HEK293 (cell line): ENCODE data around the gene GOLGA5.

Source experiments
- CTCF ChIA-PET: fragments of 350-600 bp; formaldehyde crosslinking; extraction: SDS; loops from one replicate; lab custom pipeline; 2021; ENCODE audit warnings: antibody characterized with exemption; lab: Yijun Ruan, JAX
- POLR2A ChIA-PET: fragments of 300-600 bp; formaldehyde crosslinking; extraction: SDS; loops from one replicate; lab custom pipeline; 2020; ENCODE audit warnings: antibody characterized with exemption, inconsistent platforms; lab: Yijun Ruan, JAX
- H3K27ac ChIP-seq: fragments of 200-500 bp; sonication (Bioruptor generic); 2 replicates; pipeline ENCODE4 v1.5.1; 2014; ENCODE audit warnings: low read depth, low read length, control low read depth, inconsistent platforms; ENCODE audit errors: extremely low read depth
- H3K36me3 ChIP-seq, 2 experiments: fragments of 200-500 bp in 1 of 2; sonication (Bioruptor generic) in 1 of 2; 1 replicate in 1 of 2; 2 replicates in 1 of 2; pipeline ENCODE4 v1.5.1; 2014 to 2017; ENCODE audit warnings: inconsistent platforms in 2 of 2, low read length in 2 of 2; ENCODE audit not compliant: control insufficient read depth in 2 of 2, insufficient read depth in 1 of 2
- H3K4me1 ChIP-seq: fragments of 200-500 bp; sonication (Bioruptor generic); 2 replicates; pipeline ENCODE4 v1.5.1; 2014; ENCODE audit warnings: mild to moderate bottlenecking, low read length, inconsistent platforms; ENCODE audit not compliant: control insufficient read depth, insufficient read depth
- H3K4me3 ChIP-seq: 2 replicates; pipeline ENCODE4 v1.5.1; 2011; ENCODE audit warnings: low read depth, mild to moderate bottlenecking, control low read depth, low read length, moderate library complexity
- H3K9me3 ChIP-seq: fragments of 200-500 bp; sonication (Bioruptor generic); 2 replicates; pipeline ENCODE4 v1.5.1; 2014; ENCODE audit warnings: low read depth, low read length, inconsistent platforms; ENCODE audit not compliant: control insufficient read depth, insufficient read depth
- FEZF1 ChIP-seq: fragments of 450-650 bp; formaldehyde crosslinking; IDR thresholded peaks from 2 replicates; pipeline ENCODE4 v1.5.1; 2016; ENCODE audit warnings: missing biosample characterization, missing genetic modification characterization
- GLI4 ChIP-seq: fragments of 450-650 bp; formaldehyde crosslinking; IDR thresholded peaks from 2 replicates; pipeline ENCODE4 v1.5.1; 2016; ENCODE audit warnings: missing biosample characterization, missing genetic modification characterization
- GLIS1 ChIP-seq: fragments of 450-650 bp; formaldehyde crosslinking; IDR thresholded peaks from 2 replicates; pipeline ENCODE4 v1.5.1; 2016; ENCODE audit warnings: missing biosample characterization, missing genetic modification characterization
- OSR2 ChIP-seq: fragments of 450-650 bp; formaldehyde crosslinking; IDR thresholded peaks from 2 replicates; pipeline ENCODE4 v1.5.1; 2016; ENCODE audit warnings: missing biosample characterization, missing genetic modification characterization
- PRDM1 ChIP-seq: fragments of 450-650 bp; formaldehyde crosslinking; IDR thresholded peaks from 2 replicates; pipeline ENCODE4; 2016; ENCODE audit warnings: missing biosample characterization, missing genetic modification characterization
- PRDM10 ChIP-seq: fragments of 450-650 bp; formaldehyde crosslinking; IDR thresholded peaks from 2 replicates; pipeline ENCODE4 v1.5.1; 2016; ENCODE audit warnings: missing biosample characterization, missing genetic modification characterization
- PRDM4 ChIP-seq: fragments of 450-650 bp; formaldehyde crosslinking; IDR thresholded peaks from 2 replicates; pipeline ENCODE4 v1.5.1; 2017; ENCODE audit warnings: missing biosample characterization, missing genetic modification characterization
- PRDM6 ChIP-seq: fragments of 450-650 bp; formaldehyde crosslinking; IDR thresholded peaks from 2 replicates; pipeline ENCODE4 v1.5.1; 2017; ENCODE audit warnings: missing biosample characterization, missing genetic modification characterization
- SP3 ChIP-seq: fragments of 450-650 bp; formaldehyde crosslinking; IDR thresholded peaks from 2 replicates; pipeline ENCODE4 v1.5.1; 2016; ENCODE audit warnings: missing biosample characterization, missing genetic modification characterization
- TCF7L2 ChIP-seq: IDR thresholded peaks from 2 replicates; pipeline ENCODE4 v1.6.1; 2011; ENCODE audit warnings: low read depth, mild to moderate bottlenecking, inconsistent platforms, low read length, moderate library complexity, borderline replicate concordance
- YY1 ChIP-seq: fragments of 450-650 bp; formaldehyde crosslinking; IDR thresholded peaks from 2 replicates; pipeline ENCODE4 v1.5.1; 2018; ENCODE audit warnings: missing biosample characterization, missing genetic modification characterization
- ZBTB17 ChIP-seq: fragments of 450-650 bp; formaldehyde crosslinking; IDR thresholded peaks from 2 replicates; pipeline ENCODE4 v1.5.1; 2016; ENCODE audit warnings: missing biosample characterization, missing genetic modification characterization
- ZBTB7A ChIP-seq: fragments of 450-650 bp; formaldehyde crosslinking; IDR thresholded peaks from 2 replicates; pipeline ENCODE4 v1.5.1; 2016; ENCODE audit warnings: low read depth, missing biosample characterization, missing genetic modification characterization
- ZIC2 ChIP-seq: fragments of 450-650 bp; formaldehyde crosslinking; IDR thresholded peaks from 2 replicates; pipeline ENCODE4 v1.5.1; 2016; ENCODE audit warnings: missing biosample characterization, missing genetic modification characterization
- ZNF133 ChIP-seq: fragments of 450-650 bp; formaldehyde crosslinking; IDR thresholded peaks from 2 replicates; pipeline ENCODE4 v1.5.1; 2016; ENCODE audit warnings: missing biosample characterization, missing genetic modification characterization
- ZNF311 ChIP-seq: fragments of 450-650 bp; formaldehyde crosslinking; IDR thresholded peaks from 2 replicates; pipeline ENCODE4 v1.5.1; 2017; ENCODE audit warnings: missing biosample characterization, missing genetic modification characterization, borderline replicate concordance
- ZNF335 ChIP-seq: fragments of 450-650 bp; formaldehyde crosslinking; conservative IDR thresholded peaks from 2 replicates; pipeline ENCODE4 v1.5.1; 2016; ENCODE audit warnings: missing biosample characterization, missing genetic modification characterization
- ZNF544 ChIP-seq: fragments of 450-650 bp; formaldehyde crosslinking; IDR thresholded peaks from 2 replicates; pipeline ENCODE4 v1.5.0; 2017; ENCODE audit warnings: missing biosample characterization, missing genetic modification characterization
- ZNF560 ChIP-seq: fragments of 450-650 bp; formaldehyde crosslinking; IDR thresholded peaks from 2 replicates; pipeline ENCODE4 v1.5.1; 2017; ENCODE audit warnings: missing biosample characterization, missing genetic modification characterization, borderline replicate concordance
- ZNF596 ChIP-seq: fragments of 450-650 bp; IDR thresholded peaks from 2 replicates; pipeline ENCODE4 v1.5.0; 2018; ENCODE audit warnings: missing biosample characterization, mild to moderate bottlenecking, missing genetic modification characterization, moderate library complexity
- ZNF791 ChIP-seq: fragments of 450-650 bp; formaldehyde crosslinking; IDR thresholded peaks from 2 replicates; pipeline ENCODE4 v1.5.1; 2016; ENCODE audit warnings: missing biosample characterization, missing genetic modification characterization

Gene GOLGA5

GRCh38 chr14:92847749-92848148 lies 53.6 kb downstream of the GOLGA5 start:
- no peak for TF ChIP-seq ZNF560 (tag by site-specific recombination)
- peak; percentile 90 for TF ChIP-seq GLIS1 (tag by site-specific recombination)
- TF ChIP-seq FEZF1 (tag by site-specific recombination), result peak; percentile 81
- no peak for TF ChIP-seq YY1 (tag by site-specific recombination)
- peak; percentile 41; the same call in 1 of the 2 replicates for TF ChIP-seq PRDM6 (tag by site-specific recombination)
- no peak for TF ChIP-seq SP3
- no peak for TF ChIP-seq ZNF311 (tag by site-specific recombination)
- TF ChIP-seq PRDM4, result peak; percentile 34; the same call in 1 of the 2 replicates
- no peak for TF ChIP-seq ZBTB7A (tag by site-specific recombination)
- Histone ChIP-seq H3K4me1 (peaks cover 4% of the 10 kb centered on the region; the same call in 1 of the 2 replicates), H3K27ac (no peak overlapping the region), H3K9me3 (no peaks in the 10 kb centered on the region), H3K4me3 (no peak overlapping the region), H3K36me3 (no peaks in the 10 kb centered on the region)
- ChIA-PET POLR2A (no interaction called here), CTCF (interaction anchor here (0.7 to 1.3 kb wide), 3 partner anchors 38 to 265 kb away, joined by 3 to 6 read pairs (median 3); no protein-coding TSS in a partner anchor)

GRCh38 chr14:92848887-92849286 lies 54.8 kb downstream of the GOLGA5 start:
- Histone ChIP-seq H3K4me1 (peaks cover 4% of the 10 kb centered on the region; the same call in 1 of the 2 replicates), H3K4me3 (no peak overlapping the region), H3K27ac (no peak overlapping the region), H3K9me3 (no peaks in the 10 kb centered on the region), H3K36me3 (no peaks in the 10 kb centered on the region)
- CTCF ChIA-PET, result no interaction called here
- POLR2A ChIA-PET, result no interaction called here
- TF ChIP-seq TCF7L2 (no peak), GLIS1 (tag by site-specific recombination) (peak; percentile 44), PRDM1 (tag by site-specific recombination) (no peak), ZNF791 (tag by site-specific recombination) (no peak), ZNF335 (tag by site-specific recombination) (0 out of 2 replicates have a peak, but pooled peaks have one; percentile 32), OSR2 (tag by site-specific recombination) (peak; percentile 34; the same call in 1 of the 2 replicates), ZNF596 (tag by site-specific recombination) (no peak), ZBTB17 (no peak), ZNF544 (tag by site-specific recombination) (no peak), GLI4 (tag by site-specific recombination) (no peak)

GRCh38 chr14:92850492-92850891 lies 56.4 kb downstream of the GOLGA5 start:
- ChIA-PET POLR2A (no interaction called here), CTCF (interaction anchor here (0.6 kb wide), 2 partner anchors 14 to 637 kb away, joined by 3 read pairs; no protein-coding TSS in a partner anchor)
- Histone ChIP-seq H3K36me3 (no peaks in the 10 kb centered on the region), H3K9me3 (no peaks in the 10 kb centered on the region), H3K4me3 (no peak overlapping the region), H3K4me1 (peaks cover 4% of the 10 kb centered on the region; the same call in 1 of the 2 replicates), H3K27ac (no peak overlapping the region)
- no peak for TF ChIP-seq ZNF335 (tag by site-specific recombination)
- no peak for TF ChIP-seq ZNF133 (tag by site-specific recombination)
- TF ChIP-seq ZIC2, result no peak
- no peak for TF ChIP-seq PRDM6 (tag by site-specific recombination)
- TF ChIP-seq PRDM10 (tag by site-specific recombination), result no peak
